Measurements from ENCODE around the gene KCNMB4. TPM values are rescaled to one million over a fixed set of nuclear protein-coding genes. Genes with fewer than 3 reads are reported as not detected.
"Not testable (repeated sequence)": the region's sequence is repeated elsewhere in the genome, so short reads cannot be mapped to it uniquely, and the experiment has no call there.

Gene KCNMB4
- total RNA-seq, 2 experiments from 2014 or later, result 0.82 to 1.0 TPM

DNA sequence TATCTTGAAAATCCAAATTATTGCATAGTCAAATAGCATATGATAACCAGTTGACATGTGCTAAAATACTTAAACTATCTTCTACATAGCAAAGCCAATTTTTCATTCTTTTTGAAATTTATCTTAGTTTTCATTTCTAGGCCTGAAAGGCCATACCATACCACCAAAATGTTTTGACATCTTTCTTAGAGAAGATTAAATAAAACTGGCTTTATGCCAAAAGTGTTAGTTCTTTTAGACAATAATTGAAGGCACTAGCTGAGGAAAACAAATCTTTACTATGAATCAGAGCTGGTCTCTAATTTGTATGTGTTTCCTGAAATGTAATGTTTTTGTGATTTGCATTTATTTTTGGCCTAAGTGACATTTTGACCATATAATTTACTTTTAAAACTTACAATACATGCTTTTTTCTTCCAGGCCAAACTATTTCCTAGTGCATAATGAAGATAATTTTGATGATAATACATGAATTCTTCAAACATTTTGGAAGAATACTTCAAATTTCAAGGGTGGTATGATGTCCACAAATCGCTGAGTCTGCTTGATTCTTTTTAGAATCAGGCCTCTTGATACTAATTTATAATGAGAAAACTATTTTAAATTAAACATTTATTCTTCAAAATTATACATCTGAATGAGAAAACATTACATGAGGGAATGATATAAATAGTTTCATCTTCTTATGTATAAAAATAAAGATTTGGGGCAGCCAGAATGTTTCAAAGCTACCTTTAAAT is 6.5 kb upstream of the KCNMB4 start:
- Mint-ChIP-seq H3K27me3 (peaks cover 6% of the 10 kb centered on the region), H3K36me3 (peaks cover 2% of the 10 kb centered on the region), H3K4me3 (no peak overlapping the region), H3K9me3 (no peaks in the 10 kb centered on the region), H3K4me1 (peaks cover 7% of the 10 kb centered on the region), H3K27ac (no peak overlapping the region)
- no peak for DNase-seq

DNA sequence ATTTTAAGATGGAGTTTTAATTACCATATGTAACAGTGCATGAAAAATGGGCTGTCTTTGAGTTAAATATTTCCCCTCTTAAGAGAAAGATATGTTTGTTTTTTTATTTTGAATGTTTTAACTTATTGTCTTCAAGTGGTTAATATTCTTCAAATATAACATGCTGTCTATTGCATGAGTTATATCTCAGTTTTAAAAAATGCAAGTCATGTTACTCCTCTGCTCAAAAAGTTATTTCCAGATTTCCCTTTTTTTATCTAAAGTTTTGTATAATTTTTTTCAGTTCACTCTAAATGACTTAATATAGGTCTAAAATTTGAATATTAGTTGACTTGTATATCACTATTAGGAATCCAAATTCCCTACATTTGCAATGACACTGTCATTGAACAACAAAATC is 5.9 kb upstream of the KCNMB4 start:
- H3K27ac Mint-ChIP-seq, result no peak overlapping the region
- H3K4me1 Mint-ChIP-seq, result peaks cover 11% of the 10 kb centered on the region
- H3K4me3 Mint-ChIP-seq, result no peak overlapping the region
- peaks cover 11% of the 10 kb centered on the region for H3K27me3 Mint-ChIP-seq
- H3K36me3 Mint-ChIP-seq, result no peaks in the 10 kb centered on the region
- DNase-seq, result no peak
- no peaks in the 10 kb centered on the region for H3K9me3 Mint-ChIP-seq

- DNase-seq, result no peak
- Mint-ChIP-seq H3K36me3 (no peaks in the 10 kb centered on the region), H3K4me1 (peaks cover 25% of the 10 kb centered on the region), H3K9me3 (no peaks in the 10 kb centered on the region), H3K27ac (no peak overlapping the region), H3K4me3 (peak overlapping the region; percentile 71), H3K27me3 (peaks cover 15% of the 10 kb centered on the region)
These were observed 1.2 kb upstream of the KCNMB4 start for GRCh38 chr12:70364695-70365397.

- H3K4me1 Mint-ChIP-seq, result peaks cover 26% of the 10 kb centered on the region
- DNase-seq, result no peak
- H3K4me3 Mint-ChIP-seq, result peak overlapping the region; percentile 71
- no peaks in the 10 kb centered on the region for H3K36me3 Mint-ChIP-seq
- no peaks in the 10 kb centered on the region for H3K9me3 Mint-ChIP-seq
- H3K27ac Mint-ChIP-seq, result no peak overlapping the region
- peaks cover 15% of the 10 kb centered on the region for H3K27me3 Mint-ChIP-seq
These were observed 767 bp upstream of the KCNMB4 start for GRCh38 chr12:70365398-70365647.

DNA sequence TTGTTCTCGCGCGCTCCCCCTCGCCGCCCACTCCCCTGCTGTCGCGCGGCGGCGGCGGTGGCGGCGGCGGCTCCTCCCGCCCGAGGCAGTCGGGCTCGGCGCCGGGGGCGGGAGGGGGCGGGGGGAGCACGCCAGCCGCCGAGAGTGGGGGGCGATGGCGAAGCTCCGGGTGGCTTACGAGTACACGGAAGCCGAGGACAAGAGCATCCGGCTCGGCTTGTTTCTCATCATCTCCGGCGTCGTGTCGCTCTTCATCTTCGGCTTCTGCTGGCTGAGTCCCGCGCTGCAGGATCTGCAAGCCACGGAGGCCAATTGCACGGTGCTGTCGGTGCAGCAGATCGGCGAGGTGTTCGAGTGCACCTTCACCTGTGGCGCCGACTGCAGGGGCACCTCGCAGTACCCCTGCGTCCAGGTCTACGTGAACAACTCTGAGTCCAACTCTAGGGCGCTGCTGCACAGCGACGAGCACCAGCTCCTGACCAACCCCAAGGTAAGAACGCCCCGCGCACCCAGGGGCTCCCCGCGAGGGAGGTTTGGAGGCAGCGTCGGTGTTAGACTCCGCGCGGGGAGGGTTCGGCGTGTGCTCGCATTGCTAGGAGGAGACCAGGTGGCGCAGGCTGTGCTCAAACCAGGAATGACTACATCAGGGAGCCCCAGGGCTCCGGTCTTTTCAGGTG is 629 bp downstream of the KCNMB4 start:
- peak; percentile 63 for DNase-seq
- H3K4me1 Mint-ChIP-seq, result peaks cover 26% of the 10 kb centered on the region
- H3K27me3 Mint-ChIP-seq, result peaks cover 15% of the 10 kb centered on the region
- H3K27ac Mint-ChIP-seq, result peak overlapping the region; percentile 57
- peak overlapping the region; percentile 90 for H3K4me3 Mint-ChIP-seq
- no peaks in the 10 kb centered on the region for H3K9me3 Mint-ChIP-seq
- H3K36me3 Mint-ChIP-seq, result no peaks in the 10 kb centered on the region

GRCh38 chr12:70367258-70368141 is 1.4 kb downstream of the KCNMB4 start:
- no peaks in the 10 kb centered on the region for H3K9me3 Mint-ChIP-seq
- H3K4me3 Mint-ChIP-seq, result peak overlapping the region; percentile 90
- DNase-seq, result no peak
- H3K36me3 Mint-ChIP-seq, result no peaks in the 10 kb centered on the region
- H3K4me1 Mint-ChIP-seq, result peaks cover 26% of the 10 kb centered on the region
- no peak overlapping the region for H3K27ac Mint-ChIP-seq
- peaks cover 15% of the 10 kb centered on the region for H3K27me3 Mint-ChIP-seq

GRCh38 chr12:70372881-70373280 is 6.8 kb downstream of the KCNMB4 start:
- Mint-ChIP-seq H3K4me1 (peaks cover 5% of the 10 kb centered on the region), H3K4me3 (no peak overlapping the region), H3K27me3 (no peaks in the 10 kb centered on the region), H3K36me3 (peaks cover 6% of the 10 kb centered on the region), H3K9me3 (no peaks in the 10 kb centered on the region), H3K27ac (no peak overlapping the region)
- DNase-seq, result no peak

GRCh38 chr12:70379846-70380245 is 13.8 kb downstream of the KCNMB4 start:
- Mint-ChIP-seq H3K36me3 (peaks cover 12% of the 10 kb centered on the region), H3K27ac (no peak overlapping the region), H3K9me3 (peaks cover 4% of the 10 kb centered on the region), H3K4me1 (peaks cover 11% of the 10 kb centered on the region), H3K4me3 (no peak overlapping the region), H3K27me3 (no peaks in the 10 kb centered on the region)
- no peak for DNase-seq

- Mint-ChIP-seq H3K9me3 (peaks cover 3% of the 10 kb centered on the region), H3K27ac (no peak overlapping the region), H3K4me3 (no peak overlapping the region), H3K4me1 (peaks cover 9% of the 10 kb centered on the region), H3K36me3 (peaks cover 11% of the 10 kb centered on the region), H3K27me3 (no peaks in the 10 kb centered on the region)
- DNase-seq, result no peak
These were observed 17.4 kb downstream of the KCNMB4 start for GRCh38 chr12:70383484-70383883.

- H3K36me3 Mint-ChIP-seq, result peaks cover 13% of the 10 kb centered on the region
- H3K27ac Mint-ChIP-seq, result no peak overlapping the region
- H3K27me3 Mint-ChIP-seq, result no peaks in the 10 kb centered on the region
- no peak overlapping the region for H3K4me3 Mint-ChIP-seq
- H3K9me3 Mint-ChIP-seq, result peaks cover 3% of the 10 kb centered on the region
- no peak for DNase-seq
- peaks cover 9% of the 10 kb centered on the region for H3K4me1 Mint-ChIP-seq
These were observed 17.8 kb downstream of the KCNMB4 start for GRCh38 chr12:70383886-70384285.

- H3K36me3 Mint-ChIP-seq, result peaks cover 11% of the 10 kb centered on the region
- no peak for DNase-seq
- H3K4me1 Mint-ChIP-seq, result no peaks in the 10 kb centered on the region
- no peaks in the 10 kb centered on the region for H3K27me3 Mint-ChIP-seq
- H3K4me3 Mint-ChIP-seq, result no peak overlapping the region
- H3K9me3 Mint-ChIP-seq, result peaks cover 4% of the 10 kb centered on the region
- no peak overlapping the region for H3K27ac Mint-ChIP-seq
These were observed 20.7 kb downstream of the KCNMB4 start for GRCh38 chr12:70386771-70387170.

DNA sequence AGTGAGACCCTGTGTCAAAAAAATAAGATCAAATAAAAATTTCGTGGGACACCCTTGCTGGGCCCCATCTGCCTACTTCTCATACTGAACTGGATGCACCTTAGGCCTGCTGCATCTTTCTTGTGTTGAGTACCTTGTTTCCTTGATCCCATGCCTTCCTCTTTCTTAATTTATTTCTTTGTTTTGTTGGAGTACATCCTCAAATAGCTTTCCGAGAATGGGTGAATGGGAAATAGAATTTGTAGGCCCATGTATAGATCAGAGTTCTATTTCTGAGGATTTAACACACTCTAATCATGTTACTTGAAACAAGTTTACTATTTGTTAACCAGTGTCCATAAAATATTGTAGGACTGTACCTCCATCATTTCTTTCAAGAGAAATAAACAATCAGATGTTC is 23.6 kb downstream of the KCNMB4 start:
- Mint-ChIP-seq H3K4me1 (no peaks in the 10 kb centered on the region), H3K4me3 (no peak overlapping the region), H3K36me3 (peaks cover 11% of the 10 kb centered on the region), H3K9me3 (peaks cover 4% of the 10 kb centered on the region), H3K27ac (no peak overlapping the region), H3K27me3 (no peaks in the 10 kb centered on the region)
- no peak for DNase-seq

GRCh38 chr12:70392631-70393030 is 26.5 kb downstream of the KCNMB4 start:
- H3K4me1 Mint-ChIP-seq, H3K9me3 Mint-ChIP-seq, DNase-seq, H3K27me3 Mint-ChIP-seq, H3K4me3 Mint-ChIP-seq, H3K27ac Mint-ChIP-seq: not testable (repeated sequence)
- peaks cover 11% of the 10 kb centered on the region for H3K36me3 Mint-ChIP-seq

GRCh38 chr12:70393787-70394499 is 27.9 kb downstream of the KCNMB4 start:
- Mint-ChIP-seq H3K27me3 (no peaks in the 10 kb centered on the region), H3K9me3 (peaks cover 4% of the 10 kb centered on the region), H3K4me3 (no peak overlapping the region), H3K36me3 (peaks cover 6% of the 10 kb centered on the region), H3K4me1 (no peaks in the 10 kb centered on the region), H3K27ac (no peak overlapping the region)
- no peak for DNase-seq
